Measurements from ENCODE around the gene PPM1F.
A peak's percentile ranks its signal among the peaks of the same experiment; 100 is the strongest.

Gene PPM1F

GRCh38 chr22:21975273-21975672 lies 22.6 kb upstream of the PPM1F start:
- no peak for DNase-seq (ENCODE audit: low spot score)

- no peak for DNase-seq (ENCODE audit: low spot score)
Measured at GRCh38 chr22:21974058-21974649, 21.5 kb upstream of the PPM1F start.

DNA sequence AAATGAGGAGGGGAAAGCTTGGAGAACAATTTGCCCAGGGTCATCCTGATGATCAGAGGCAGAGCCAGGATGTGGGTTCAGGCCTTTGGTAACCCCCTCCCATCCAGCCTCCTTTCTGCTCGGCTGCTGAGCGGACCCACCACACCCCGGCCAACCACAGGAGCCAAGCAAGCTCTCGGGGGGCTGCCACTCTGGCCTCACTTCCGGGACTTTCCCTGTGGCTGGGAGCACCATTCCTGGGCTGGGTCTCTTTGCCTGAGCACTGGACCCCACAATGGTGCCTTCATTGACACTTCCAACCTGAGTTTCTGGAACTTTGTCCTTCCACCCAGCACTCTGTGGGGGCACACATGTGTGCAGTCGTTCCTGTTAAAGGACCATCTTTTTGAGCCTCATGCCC lies 20.2 kb upstream of the PPM1F start:
- no peak for DNase-seq (ENCODE audit: low spot score)

- peak; percentile 81 for DNase-seq (ENCODE audit: low spot score)
Measured at GRCh38 chr22:21972293-21972779, 19.7 kb upstream of the PPM1F start.

DNA sequence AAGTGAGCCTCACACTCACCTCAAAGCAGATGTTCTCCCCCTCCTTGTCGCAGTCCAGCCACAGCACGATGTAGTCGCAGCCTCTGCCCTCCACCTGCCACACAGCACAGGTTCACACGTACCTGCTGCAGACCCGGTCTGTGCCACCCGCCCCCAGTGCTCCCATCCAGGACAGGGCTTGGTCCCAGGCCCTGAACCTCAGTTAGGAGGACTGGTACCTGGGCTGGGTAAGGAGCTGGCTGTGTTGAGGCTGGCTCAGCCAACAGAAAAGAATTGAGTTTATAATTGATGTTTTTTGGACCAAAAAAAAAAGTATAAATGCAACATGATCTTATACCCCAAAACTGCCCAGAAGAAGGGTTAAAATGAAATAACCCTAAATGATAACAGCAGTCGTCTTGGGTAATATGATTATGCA lies 19.2 kb upstream of the PPM1F start:
- DNase-seq (ENCODE audit: low spot score) = no peak

DNA sequence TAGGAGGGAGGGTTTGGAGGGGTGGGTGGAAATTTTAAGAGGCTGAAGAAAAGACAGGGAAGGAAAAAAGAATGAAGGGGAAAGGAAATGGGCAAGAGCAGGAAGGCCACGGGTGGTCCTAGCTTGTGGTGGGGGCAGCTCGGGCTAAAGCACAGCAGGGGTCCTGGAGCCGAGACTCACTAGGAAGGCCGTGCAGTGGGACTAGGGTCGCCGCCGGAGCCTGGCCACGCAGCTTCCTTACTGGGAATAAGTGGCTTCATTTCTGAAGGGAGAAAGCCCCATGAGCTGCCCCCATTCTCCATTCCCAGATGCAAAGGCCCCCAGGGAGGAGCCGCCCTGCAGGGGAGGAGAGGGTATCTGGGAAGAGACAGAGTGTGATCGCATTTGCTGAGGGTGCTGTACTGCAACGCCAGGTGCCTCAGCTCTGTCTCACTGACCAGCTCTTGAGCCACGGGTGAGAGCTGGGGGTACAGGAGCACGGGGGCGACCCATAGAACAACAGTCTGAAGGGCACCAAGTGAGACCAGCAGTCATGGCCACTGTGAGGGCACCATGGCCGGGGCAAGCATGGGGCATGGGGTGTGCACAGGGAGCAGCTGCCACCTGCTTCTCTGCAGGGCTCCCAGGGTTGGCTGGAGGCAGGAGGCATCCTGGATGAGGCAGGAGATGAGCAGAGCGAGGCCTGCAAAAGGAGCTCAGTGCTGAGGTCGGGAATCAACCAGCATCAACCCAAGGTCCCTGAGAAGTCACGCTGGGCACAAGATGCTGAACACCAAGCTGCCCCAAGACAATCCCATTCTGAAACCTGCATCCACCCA lies 18.4 kb upstream of the PPM1F start:
- no peak for DNase-seq (ENCODE audit: low spot score)

- DNase-seq (ENCODE audit: low spot score) = no peak
Measured at GRCh38 chr22:21970037-21970799, 17.6 kb upstream of the PPM1F start.

DNA sequence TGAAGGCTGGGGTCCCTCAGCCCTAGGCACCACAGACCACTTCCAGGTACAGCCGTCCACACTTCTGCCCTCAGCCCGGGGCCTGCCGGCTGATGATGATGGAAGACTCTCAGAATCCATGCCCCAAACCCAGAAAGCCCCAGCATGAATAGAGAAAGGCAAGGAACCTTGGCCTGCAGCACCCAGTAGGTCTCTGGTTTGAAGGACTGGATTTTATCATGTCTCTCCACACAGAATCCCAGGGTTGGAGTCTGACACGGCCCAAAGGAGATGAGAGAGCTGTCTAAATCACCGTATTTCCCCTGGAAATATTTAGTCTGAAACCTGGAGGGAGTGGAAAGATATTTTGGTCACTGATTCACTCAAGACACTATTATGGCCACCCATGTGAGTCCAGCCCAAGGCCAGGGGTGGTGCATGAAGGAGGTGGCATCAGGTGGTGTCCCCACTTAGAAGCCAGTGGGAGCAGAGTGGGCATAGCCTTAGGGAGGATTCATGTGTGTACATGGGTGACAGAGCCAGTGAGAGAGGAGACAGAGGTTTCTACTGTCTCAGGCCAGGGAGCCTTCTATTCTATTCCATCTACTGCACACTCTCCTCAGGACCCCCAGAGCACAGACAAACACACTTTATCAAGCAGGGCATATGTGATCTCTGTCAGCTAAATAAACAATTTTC lies 15.9 kb upstream of the PPM1F start:
- DNase-seq (ENCODE audit: low spot score) = no peak

DNA sequence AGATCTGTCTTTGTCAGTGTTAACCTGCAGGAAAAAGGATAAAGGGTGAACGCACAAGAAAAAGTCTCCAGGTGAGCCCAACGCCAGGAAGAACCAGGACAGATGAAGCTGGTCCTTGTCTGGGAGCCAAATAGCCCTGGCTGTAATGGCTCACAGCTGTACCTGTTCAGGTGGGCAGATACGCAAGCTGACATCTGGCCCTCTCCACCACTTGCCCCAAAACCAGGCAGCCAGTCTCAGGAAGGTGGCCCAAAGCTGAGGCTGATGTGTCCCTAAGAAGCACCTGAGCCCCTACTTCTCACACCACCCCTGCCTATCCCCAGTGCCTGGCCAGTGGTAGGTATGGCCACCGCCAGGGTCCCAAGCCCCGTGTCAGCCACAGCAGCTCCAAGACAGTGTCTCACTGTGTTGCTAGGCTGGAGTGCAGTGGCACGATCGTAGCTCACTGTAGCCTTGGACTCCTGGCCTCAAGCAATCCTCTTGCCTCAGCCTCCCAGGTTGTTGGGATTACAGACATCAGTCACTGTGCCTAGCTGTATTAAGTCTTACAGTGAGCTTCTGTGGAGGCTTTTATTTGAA lies 15.1 kb upstream of the PPM1F start:
- DNase-seq (ENCODE audit: low spot score) = no peak

DNA sequence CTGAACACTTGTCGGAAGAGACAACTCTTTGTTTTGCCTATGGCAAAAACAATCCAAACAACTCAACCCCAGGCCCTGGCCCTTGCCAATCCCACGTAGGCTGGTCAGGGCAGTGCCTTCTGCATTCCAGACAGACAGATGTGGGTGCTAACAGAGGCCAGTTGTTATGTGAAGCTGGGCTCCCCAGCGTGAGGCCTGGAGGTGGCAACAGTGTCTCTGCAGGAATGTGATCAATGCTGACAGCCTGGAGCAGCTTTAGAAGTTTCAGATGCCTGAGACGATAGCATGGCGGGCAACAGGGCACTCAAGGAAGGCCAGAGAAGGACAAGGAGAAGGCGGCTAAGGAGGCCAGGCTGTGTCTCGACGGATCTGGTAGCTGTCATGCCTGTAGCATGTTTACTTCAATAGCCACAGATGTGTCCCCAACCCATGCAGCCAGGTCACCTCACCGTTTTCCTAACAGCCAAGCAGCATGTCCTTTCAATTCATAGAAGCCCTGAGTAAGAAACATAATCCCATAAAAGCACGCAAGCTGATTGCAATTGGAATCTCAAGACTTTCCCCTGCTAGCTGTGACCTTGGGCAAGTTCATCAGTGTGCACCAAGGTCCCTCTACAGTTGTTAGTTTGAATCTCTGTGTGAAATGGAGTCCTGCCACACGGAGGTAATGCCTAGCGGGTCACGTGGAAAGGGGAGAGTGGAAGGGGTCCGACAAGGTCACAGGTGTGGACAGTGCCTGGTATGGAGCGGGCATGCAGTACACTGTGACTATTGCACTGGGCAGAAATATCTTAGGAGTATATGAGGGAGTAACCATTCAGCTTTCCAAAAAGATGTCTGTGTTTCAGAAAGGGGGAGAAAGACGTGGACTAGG lies 14.2 kb upstream of the PPM1F start:
- no peak for DNase-seq (ENCODE audit: low spot score)

DNA sequence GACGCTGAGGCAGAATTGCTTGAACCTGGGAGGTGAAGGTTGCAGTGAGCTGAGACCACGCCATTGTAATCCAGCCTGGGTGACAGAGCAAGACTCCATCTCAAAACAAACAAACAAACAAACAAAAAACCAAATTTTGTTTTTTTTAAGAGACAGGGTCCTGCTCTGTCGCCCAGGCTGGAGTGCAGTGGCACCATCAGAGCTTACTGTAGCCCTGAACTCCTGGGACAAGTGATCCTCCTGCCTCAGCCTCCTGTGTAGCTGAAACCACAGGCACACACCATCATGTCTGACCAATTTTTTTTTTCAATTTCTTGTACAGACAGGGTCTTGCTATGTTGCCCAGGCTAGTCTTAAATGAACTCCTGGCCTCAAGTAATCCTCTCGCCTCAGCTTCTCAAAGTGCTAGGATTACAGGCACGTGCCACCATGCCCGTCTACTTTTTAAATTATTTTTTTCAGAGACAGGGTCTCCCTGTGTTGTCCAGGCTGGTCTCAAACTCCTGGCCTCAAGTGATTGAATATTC lies 13.2 kb upstream of the PPM1F start:
- no peak for DNase-seq (ENCODE audit: low spot score)

GRCh38 chr22:21964918-21965484 lies 12.4 kb upstream of the PPM1F start:
- no peak for DNase-seq (ENCODE audit: low spot score)

GRCh38 chr22:21964234-21964633 lies 11.6 kb upstream of the PPM1F start:
- no peak for DNase-seq (ENCODE audit: low spot score)

- DNase-seq (ENCODE audit: low spot score) = no peak
Measured at GRCh38 chr22:21963790-21964211, 11.2 kb upstream of the PPM1F start.

- DNase-seq (ENCODE audit: low spot score) = no peak
Measured at GRCh38 chr22:21963286-21963685, 10.6 kb upstream of the PPM1F start.

- DNase-seq (ENCODE audit: low spot score) = no peak
Measured at GRCh38 chr22:21962655-21962949, 10.0 kb upstream of the PPM1F start.

GRCh38 chr22:21961886-21962654 lies 9.4 kb upstream of the PPM1F start:
- DNase-seq (ENCODE audit: low spot score) = peak; percentile 48

- DNase-seq (ENCODE audit: low spot score) = no peak
Measured at GRCh38 chr22:21961127-21961867, 8.6 kb upstream of the PPM1F start.
